GM18861 (cell line): ENCODE results near the gene SMIM44.

Experiments
- ATAC-seq: cut with Tn5 transposase; IDR thresholded peaks from one replicate; pipeline ENCODE4 v1.9.1; 2021; ENCODE audit not compliant: unreplicated experiment

The SMIM44 gene

DNA sequence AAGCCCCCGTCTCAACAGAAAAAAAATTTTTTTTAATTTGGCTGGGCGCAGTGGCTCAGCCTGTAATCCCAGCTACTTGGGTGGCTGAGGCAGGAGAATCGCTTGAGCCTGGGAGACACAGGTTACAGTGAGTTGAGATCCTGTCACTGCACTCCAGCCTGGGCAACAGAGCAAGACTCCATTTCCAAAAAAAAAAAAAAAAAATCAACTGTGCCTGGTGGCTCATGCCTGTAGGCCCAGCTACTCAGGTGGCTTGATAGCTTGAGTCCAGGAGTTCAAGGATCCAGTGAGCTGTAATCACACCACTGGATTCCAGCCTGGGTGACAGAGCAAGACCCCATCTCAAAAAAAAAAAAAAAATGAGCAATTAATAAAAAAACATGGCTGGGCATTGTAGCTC lies 18.5 kb upstream of the SMIM44 start:
- ATAC-seq, result no peak

DNA sequence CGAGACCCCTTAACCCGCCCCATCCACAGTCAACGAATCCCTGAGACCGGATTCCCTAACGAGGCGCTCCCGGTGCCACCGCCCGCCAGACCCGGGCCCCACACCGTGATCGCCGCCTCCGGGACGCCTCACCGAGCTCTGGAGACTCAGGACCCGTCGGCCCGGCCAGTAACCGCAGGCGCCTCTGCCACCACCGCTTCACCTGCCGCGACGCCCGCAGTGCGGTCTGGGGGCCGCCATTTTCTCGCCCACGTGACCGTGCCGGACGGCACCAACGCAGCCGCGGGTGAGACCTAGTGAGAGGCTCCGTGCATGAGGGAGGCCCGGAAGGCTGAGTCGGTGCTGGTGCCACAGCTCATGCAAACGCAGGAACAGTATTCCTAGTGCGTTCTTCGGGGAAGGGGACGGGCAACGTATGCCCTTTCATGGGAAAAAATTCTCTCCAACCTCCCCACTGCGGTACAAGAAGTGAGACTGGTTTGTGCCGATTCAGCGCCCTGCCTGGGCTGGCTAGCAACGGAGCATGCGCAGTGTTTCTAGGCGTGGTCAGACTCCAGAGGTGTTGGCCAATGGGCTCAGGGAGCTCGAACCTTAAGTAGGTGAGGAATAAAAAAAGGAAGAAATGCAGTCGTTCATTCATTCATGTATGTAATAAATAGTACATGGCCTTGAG lies 17.3 kb upstream of the SMIM44 start, which contains the start of gene DOHH:
Gene DOHH (minus strand): TSS at position 246 of the 673 bp plus-strand sequence. CDS start 3,860 bp downstream, outside the sequence.
- ATAC-seq, result peak; percentile 77

DNA sequence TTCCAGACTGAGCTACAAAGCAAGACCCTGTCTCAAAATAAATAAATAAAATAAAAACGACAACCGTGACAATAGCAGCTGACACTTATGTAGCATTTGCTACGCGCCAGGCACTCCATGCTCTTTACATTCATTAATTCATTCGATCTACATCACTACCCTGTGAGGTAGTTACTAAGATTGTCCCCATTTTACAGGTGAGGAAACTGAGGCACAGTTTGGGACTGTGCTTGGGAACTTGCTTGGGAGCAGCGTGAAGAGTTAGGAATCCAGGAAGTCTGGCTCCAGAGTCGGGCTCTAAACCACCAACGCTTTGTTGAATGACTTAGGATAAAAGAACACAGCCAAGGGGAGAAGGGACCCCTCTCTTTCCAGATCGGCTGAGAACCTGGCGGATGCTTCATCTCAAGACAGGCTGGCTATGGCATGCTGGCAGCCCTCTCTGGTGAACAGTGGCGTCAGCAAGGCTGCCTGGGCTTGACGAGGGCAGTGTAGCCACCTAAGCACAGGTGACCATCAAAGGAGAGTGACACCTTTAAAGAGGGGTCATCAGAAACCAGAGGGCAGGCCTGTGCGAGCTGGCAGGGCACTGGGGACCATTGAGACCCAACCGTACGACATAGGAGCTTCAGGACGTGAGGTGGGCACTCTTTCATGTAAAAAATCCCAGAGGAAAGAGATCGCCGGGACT lies 16.6 kb upstream of the SMIM44 start:
- no peak for ATAC-seq

DNA sequence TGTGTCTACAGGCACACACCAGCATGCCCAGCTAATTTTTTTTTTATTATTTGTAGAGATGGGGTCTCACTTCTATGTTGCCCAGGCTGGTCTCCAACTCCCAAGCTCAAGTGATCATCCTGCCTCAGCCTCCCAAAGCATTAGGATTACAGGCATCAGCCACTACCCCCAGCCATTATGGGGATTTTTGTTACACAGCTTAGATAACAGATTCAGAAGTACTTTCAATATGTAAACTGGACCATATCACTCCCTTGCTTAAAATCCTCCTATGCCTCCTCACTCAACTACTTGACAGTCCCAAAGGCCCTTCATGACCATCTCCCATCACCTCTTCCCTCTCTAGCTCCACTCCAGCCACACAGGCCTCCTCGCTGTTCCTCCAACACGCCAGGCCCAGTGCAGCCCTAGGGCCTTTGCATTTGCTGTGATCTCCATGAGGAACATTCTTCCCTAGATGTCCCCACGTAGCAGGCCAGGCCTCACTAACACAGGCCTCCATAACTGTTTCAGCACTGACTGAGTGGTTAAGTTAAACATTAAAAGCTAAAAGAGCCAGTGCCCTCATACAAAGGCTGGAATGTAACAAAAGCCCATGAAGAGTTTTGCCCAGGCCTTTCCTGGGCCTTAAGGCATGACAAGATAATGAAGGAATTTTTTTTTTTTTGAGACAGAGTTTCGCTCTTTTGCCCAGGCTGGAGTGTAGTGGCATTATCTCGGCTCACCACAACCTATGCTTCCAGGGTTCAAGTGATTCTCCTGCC lies 14.7 kb upstream of the SMIM44 start:
- ATAC-seq, result no peak

DNA sequence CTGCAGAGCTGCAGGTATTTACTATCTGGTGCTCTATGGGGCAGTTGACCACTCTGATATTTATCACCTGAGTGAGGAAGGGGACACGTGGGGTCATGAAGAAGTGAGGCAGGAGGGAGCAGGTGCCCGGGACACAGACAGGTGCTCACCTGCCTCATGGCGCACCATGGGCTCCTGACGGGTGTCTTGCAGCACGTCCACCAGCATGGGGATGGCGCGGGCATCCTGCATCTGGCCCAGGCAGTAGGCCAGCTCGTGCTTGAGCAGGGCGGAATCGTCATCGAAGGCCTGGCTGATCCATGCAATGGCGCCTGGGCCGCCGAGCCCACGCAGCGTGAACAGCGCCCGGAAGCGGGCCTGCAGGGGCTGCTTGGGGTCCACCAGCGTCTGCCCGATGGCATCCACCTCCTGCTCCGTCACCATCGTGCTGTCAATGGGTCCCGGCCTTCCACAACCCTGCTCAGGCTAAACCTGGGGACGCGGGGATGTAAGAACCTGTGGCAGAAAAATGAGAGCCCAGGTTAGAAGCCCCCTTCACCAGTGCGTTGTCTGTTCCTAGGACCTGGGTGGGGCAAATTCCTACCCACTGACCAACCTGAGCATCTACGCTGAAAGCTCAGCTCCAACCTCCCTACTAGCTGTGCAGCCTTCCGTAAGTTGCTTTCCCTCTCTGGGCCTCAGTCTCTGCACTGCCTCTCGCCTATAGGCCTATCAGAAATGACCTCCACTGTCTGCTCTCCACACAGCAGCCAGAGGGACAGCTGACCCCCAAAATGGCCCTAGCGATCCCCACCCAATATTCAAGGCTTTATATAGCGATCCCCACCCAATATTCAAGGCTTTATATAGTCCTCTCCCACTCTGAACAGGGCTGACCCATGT lies 13.4 kb upstream of the SMIM44 start:
- ATAC-seq, result no peak

DNA sequence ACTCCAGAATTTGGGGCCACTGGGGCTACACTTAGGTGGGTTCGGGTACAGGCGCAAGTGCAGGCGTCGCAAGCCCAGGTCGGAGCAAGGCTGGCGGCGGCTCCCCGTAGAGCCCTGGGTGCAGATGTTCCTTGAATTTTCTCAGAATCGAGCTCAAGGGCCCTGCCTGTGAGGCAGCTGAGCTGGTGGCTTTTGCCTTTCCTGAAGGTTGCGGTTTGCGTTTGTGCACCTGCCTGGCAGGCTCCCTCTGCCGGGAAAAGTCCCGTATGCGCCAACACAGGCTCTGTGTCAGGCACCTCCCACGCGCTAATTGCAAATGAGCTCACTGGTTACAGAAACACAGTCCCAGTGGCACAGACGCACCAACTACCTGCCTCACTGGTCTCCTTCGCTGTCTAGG lies 11.3 kb upstream of the SMIM44 start:
- ATAC-seq, result no peak

DNA sequence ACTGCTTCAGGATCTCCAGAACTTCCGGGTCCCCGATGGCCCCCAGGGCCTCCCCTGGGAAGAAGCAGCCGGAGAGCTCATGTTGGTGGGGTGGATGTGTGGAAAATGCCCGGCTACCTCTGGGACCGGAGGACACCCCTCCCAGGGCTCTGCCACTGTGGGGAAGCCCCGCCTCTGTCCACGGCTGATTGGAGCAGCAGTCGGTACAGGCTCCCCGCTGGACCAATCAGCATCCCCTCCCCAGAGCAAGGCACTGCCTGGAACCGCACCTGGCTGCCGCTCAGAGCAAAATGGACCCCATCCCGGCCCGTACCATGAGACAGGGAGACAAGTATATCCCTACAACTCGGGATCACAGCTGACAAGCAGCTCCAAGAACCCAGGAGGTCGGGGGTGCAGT lies 10.8 kb upstream of the SMIM44 start:
- ATAC-seq, result no peak

DNA sequence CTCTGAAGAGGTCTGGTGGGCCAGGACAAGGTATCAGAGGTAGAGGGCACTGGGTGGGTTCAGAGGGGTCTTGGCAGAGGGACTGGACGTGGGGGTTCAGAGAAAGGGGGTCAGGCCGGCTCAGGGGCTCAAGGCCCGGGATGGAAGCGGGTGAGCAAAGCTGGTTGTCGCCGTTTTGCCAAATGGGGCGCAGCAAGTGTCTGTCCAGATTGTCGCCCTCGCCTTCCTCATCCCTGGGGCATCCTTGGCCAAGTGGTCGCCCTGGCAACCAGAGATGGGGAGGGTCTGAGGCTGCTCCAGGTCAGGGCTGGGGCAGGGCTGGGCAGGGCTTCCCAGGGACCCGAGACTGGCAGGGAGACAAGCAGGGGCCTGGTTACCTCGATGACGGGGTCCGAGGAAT lies 10.4 kb upstream of the SMIM44 start:
- no peak for ATAC-seq

DNA sequence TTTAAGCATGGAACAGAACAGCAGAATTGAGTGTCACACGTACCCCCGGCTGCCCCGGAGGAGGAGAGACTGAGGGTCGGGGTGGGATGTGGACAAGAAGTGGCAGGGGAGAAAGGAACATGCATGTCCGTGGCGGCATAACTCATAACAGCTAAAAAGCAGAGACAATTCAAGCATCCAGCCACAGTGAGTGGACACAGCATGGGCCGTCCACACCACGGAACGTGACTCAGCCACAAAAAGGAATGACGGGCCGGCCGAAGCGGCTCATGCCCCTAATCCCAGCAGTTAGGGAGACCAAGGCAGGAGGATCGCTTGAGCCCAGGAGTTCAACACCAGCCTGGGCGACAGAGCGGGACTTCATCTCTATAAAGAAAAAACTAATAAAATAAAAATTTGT lies 9.7 kb upstream of the SMIM44 start:
- no peak for ATAC-seq

DNA sequence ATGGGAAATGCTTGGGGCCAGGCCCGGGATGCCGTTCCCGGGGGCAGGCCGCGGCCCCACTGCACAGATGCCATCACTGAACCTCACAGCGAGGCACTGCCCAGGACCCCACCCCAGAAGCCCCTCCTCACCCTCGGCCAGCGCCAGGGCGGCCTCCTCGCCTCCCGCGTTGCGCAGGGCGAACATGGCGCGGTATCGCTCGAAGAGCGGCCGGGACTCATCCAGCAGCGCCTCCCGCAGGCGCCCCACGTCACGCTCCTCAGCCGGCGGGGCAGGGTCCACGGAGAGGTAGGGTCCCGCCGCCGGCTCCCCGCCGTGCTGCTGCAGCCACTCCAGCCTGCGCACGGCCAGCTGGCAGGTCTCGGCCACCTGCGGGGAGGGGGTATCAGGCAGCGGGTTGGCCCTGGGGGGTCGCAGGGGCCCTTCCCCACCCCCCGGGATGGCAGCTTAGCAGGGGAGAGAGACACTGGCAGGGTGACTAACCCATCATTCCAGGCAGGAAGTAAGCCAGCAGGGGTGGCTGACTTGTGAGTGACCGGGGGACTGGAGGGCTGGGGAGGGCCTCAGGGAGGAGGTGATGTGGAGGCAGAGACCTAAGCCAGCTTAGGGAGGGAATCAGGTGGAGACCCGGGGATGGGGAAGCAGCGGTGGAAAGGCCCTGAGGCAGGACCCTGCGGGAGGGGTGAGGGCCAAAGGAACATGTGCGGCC lies 9.0 kb upstream of the SMIM44 start:
- no peak for ATAC-seq

DNA sequence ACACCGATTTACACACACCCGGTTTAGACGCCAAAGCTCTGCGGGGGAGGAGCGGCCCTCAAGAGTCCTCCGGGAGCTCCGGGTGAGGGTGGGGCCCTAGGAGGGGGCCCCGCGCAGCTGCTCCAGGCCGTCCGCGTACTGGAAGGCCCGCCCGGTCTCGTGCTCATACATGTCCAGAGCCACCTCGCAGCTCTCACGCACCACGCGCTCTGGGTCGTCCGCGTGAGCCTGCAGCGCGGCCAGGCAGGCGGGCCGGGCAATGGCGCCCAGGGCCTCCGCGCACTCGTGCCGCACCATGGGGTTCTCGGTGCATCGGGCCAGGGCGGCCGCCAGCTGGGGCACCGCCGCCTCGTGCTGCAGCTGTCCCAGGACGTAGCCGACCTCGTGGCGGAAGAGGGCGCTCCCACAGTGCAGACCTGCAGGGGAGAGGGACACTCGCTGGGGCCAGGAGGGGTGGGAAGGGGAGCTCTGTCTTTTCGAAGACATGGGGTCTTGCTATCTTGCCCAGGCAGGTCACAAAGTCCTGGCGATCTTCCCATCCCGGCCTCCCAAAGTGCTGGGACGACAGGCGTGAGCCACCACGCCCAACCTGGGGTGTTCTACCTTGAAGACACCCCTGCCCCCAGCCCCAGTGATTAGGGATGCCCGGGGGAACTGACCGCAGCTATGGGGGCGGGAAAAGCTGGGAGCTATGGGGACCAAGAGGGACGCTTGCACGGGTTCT lies 8.3 kb upstream of the SMIM44 start:
- ATAC-seq, result no peak

DNA sequence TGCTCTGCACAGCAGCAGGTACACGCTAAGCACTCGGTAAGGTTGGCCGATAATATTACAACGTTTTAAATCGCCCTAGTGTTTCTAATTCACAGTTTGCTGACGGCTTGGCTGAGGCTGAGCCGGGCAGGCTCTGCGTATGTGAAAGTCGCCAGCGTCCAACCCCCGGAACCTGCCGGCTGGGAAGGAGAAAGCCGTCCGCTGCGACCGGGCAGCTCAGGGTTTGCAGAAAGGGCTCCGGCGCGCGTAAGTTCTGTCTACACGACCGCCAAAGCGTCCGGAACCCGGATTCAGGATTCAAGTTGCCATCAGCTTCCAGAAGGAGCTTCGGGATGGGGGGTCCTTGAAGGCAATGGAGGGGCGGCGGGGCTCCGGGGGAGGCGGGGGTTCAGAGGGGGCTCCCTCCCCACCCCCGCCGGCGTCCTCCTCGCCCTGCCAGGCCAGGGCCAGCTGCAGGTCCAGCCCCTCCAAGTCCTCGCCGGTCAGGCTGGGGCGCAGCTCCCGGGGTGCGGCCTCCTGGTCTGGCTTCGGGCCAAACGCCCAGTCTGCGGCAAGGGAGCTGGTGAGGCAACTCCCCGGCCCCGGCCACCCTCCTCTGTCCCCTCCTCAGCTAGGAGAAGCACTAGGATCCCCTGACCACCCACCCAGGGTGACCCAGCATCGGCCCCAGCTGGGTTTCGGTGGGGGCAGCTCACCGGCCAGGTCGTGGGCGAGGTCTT lies 575 bp downstream of the SMIM44 start:
- ATAC-seq, result no peak

DNA sequence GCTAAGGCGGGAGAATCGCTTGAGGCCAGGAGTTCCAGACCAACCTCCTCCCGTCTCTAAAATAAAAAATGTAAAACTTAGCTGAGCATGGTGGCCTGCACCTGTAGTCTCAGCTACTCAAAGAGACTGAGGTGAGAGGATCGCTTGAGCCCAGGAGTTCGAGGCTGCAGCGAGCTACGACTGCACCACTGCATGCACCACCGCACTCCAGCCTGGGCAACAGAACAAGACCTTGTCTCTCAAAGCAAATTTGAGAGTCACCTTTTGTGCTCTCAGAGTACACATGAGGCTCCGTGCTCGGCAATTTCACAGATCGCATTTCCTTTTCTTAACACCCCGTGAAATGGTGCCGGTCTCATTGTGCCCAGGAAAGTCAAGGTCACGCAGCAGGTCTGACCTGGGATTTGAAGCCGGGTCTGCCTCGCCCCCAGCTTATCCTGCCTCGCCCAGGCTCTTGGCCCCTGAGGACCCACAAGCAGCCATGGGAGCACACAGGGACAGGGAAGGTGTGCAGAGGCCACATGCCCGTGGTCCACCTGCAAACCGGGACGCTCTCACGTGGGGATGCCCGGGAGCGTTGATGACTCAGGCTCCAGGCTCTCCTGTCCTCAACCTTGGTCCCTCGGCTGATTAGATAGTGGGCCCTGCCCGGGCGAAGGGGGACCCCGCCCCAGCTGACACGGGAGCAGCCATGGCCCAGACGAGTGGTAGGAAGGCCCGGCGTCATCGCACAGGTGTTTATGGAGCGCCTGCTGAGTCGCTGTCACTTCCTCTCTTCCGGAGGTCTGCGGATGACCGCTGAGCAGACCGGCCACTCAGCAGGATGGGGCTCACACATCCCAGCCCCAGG lies 1.8 kb downstream of the SMIM44 start:
- no peak for ATAC-seq

DNA sequence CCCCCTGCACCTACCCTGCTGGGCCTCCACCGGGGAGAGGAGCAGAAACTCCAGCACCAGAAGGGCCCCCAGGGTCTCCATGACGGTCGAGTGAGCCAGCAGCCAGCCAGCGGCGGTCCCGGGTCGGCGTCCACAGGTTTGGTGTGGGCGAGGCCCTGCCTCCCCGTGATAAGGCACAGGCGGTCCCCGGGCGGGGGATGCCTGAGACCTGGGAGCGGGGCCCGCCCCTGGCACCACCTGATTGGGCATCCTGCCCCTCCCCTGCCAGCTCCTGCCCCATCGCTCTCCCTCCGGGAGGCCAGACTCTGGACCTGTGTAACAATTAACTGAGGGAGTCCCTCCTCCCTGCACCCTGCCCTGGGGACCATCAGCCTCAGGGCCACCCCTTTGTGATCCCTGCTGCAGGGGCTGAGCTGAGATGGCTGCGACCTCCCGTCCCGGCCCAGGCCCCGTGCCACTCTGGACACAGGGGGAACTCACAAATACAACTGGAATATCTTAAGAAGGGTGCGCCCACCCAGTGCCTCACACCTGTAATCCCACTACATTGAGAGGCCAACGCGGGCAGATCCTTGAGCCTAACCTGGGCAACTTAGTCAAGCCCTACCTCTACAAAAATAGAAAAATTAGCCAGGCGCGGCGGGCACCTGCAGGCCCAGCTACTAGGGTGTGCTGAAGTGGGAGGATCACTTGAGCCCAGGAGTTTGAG lies 2.7 kb downstream of the SMIM44 start, which contains the start of gene SMIM24:
Gene SMIM24 (minus strand): TSS at position 143 of the 709 bp plus-strand sequence. CDS start 62 bp downstream, at position 81.
- no peak for ATAC-seq

DNA sequence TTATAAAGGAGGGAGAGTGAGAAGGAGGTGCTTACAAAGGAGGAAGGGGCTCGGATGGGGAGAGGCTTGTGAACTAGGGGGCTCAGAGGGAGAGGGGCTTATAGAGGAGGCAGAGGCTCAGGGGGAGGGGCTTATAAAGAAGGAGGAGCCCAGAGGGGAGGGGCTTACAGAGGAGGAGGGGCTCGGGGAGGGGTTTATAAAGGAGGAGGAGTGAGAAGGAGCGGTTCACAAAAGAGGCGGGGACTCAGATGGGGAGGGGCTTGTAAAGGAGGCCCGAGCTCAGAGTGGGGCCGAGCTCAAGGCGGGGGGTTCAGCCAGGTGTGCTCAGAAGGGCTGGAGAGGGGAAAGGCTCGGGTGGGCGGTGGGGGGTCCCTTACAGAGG lies 3.4 kb downstream of the SMIM44 start:
- ATAC-seq, result no peak

DNA sequence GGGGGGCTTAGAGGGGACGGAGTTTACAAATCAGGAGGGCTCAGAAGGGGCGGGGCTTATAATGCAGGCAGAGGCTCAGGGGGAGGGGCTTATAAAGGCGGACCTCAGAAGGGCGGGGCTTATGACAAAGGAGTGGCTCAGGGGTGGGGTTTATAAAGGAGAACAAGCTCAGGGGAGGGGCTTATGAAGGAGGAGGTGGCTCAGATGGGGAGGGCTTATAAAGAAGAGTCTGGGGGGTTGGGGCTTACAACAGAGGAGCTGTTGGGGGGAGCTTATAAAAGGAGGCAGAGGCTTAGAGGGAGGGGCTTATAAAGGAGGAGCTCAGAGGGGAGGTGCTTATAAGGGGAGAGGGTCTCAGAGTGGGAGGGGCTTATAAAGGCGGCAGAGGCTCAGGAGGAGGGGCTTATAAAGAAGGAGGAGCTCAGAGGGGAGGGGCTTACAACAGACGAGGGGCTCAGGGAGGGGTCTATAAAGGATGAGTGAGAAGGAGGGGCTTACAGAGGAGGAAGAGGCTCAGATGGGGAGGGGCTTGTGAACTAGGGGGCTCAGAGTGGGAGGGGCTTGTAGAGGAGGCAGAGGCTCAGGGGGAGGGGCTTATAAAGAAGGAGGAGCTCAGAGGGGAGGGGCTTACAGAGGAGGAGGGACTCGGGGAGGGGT lies 3.9 kb downstream of the SMIM44 start:
- ATAC-seq, result no peak
